SK-N-SH treated with all-trans-retinoic acid at 6 μM for 48 hours (cell line): Measurements from ENCODE around the gene YWHAB.

Experiments
- CSDC2 ChIP-seq: fragments of 250-450 bp; sonication (Bioruptor Pico); IDR thresholded peaks from 2 replicates; pipeline ENCODE4 v1.5.0; 2020; ENCODE audit warnings: mild to moderate bottlenecking, moderate library complexity
- ZC3H10 ChIP-seq: fragments of 250-450 bp; sonication (Bioruptor Pico); IDR thresholded peaks from 2 replicates; pipeline ENCODE4 v1.5.1; 2021; ENCODE audit warnings: mild to moderate bottlenecking, moderate library complexity

- TF ChIP-seq CSDC2 (CRISPR knock-in tag) (no peak), ZC3H10 (CRISPR knock-in tag) (no peak)
Observed at GRCh38 chr20:44909872-44910689, 24.6 kb downstream of the YWHAB start, which contains the start of gene PABPC1L.
